Omental fat pad (tissue), 4 donors: ENCODE data around the gene NCAM1. TPM values are rescaled to one million over a fixed set of nuclear protein-coding genes. Genes with fewer than 3 reads are reported as not detected.
"Not testable (repeated sequence)": the region's sequence is repeated elsewhere in the genome, so short reads cannot be mapped to it uniquely, and the experiment has no call there.

Source experiments
- ATAC-seq: fragments of 150-250 bp; one replicate; pipeline ENCODE4 v1.9.1; 2016; ENCODE audit warnings: mild to moderate bottlenecking, moderate library complexity; ENCODE audit not compliant: low FRiP score
- DNase-seq: peaks from one replicate; pipeline ENCODE4 v3.0.0-alpha.2; 2019; ENCODE audit warnings: low spot score
- CTCF ChIP-seq, 3 donors: fragments of 450-650 bp; IDR thresholded peaks; one replicate each; pipeline ENCODE4 v1.5.1; 2016 to 2017; ENCODE audit warnings: antibody characterized with exemption in 3 of 3, mild to moderate bottlenecking in 3 of 3, moderate library complexity in 2 of 3
- total RNA-seq, 4 donors: library from RNA; depleted of rRNA; stranded (reverse); fragments of >200 nt; gene quantifications; one replicate each; pipeline ENCODE4 v1.1.0, GENCODE V29; 2016

The NCAM1 gene
- total RNA-seq, 4 donors from 2014 or later = 3.8 to 10.9 (median 7.9) TPM

- ATAC-seq = no peak
- TF ChIP-seq CTCF (IDR thresholded peaks at IDR 0.05) = no peak
Measured at GRCh38 chr11:113035708-113036107, 74.5 kb downstream of the NCAM1 start.

GRCh38 chr11:113043698-113044097 is 82.5 kb downstream of the NCAM1 start:
- DNase-seq (no peak), ATAC-seq (no peak)
- no peak for TF ChIP-seq CTCF (IDR thresholded peaks at IDR 0.05)

More at GRCh38 chr11:113035708-113036107, 74.5 kb downstream of the NCAM1 start:
- DNase-seq = no peak

- DNase-seq = no peak
- TF ChIP-seq CTCF (IDR thresholded peaks at IDR 0.05) = no peak
- ATAC-seq = no peak
Measured at GRCh38 chr11:113045146-113045545, 83.9 kb downstream of the NCAM1 start.

GRCh38 chr11:113046866-113047265 is 85.6 kb downstream of the NCAM1 start:
- TF ChIP-seq CTCF (IDR thresholded peaks at IDR 0.05) = no peak
- DNase-seq (no peak), ATAC-seq (no peak)

- DNase-seq (no peak), ATAC-seq (peak; percentile 88)
- TF ChIP-seq CTCF (IDR thresholded peaks at IDR 0.05) = no peak
Measured at GRCh38 chr11:113048820-113049768, 87.9 kb downstream of the NCAM1 start.

- DNase-seq, ATAC-seq: not testable (repeated sequence)
Measured at GRCh38 chr11:113053042-113053441, 91.8 kb downstream of the NCAM1 start.

- ATAC-seq = no peak
- TF ChIP-seq CTCF (IDR thresholded peaks at IDR 0.05) = no peak
Measured at GRCh38 chr11:113057038-113057437, 95.8 kb downstream of the NCAM1 start.

More at GRCh38 chr11:113057038-113057437, 95.8 kb downstream of the NCAM1 start:
- DNase-seq = no peak
